Sigmoid colon (tissue), 7 donors: Measurements from ENCODE around the gene TAS1R1. TPM values are rescaled to one million over a fixed set of nuclear protein-coding genes. Genes with fewer than 3 reads are reported as not detected.

Experiments
- DNase-seq: peaks from one replicate; pipeline ENCODE4 v3.0.0-alpha.2; 2019
- H3K27ac ChIP-seq, 4 donors: fragments of 200-600 bp; sonication (generic); one replicate each; pipeline ENCODE4 v1.5.1; 2016 to 2019; ENCODE audit warnings: mild to moderate bottlenecking in 1 of 4
- H3K27me3 ChIP-seq, 3 donors: fragments of 200-600 bp; sonication (generic); one replicate each; pipeline ENCODE4 v1.5.1; 2019; ENCODE audit warnings: mild to moderate bottlenecking in 1 of 3
- H3K36me3 ChIP-seq, 4 donors: fragments of 200-600 bp; sonication (generic); one replicate each; pipeline ENCODE4 v1.5.1; 2016 to 2019
- H3K4me1 ChIP-seq, 4 donors: fragments of 200-600 bp; sonication (generic); one replicate each; pipeline ENCODE4 v1.5.1; 2017 to 2019
- H3K4me3 ChIP-seq, 4 donors: fragments of 200-600 bp; sonication (generic); one replicate each; pipeline ENCODE4 v1.5.1; 2017 to 2019; ENCODE audit warnings: mild to moderate bottlenecking in 2 of 4, moderate library complexity in 1 of 4
- H3K9me3 ChIP-seq, 4 donors: fragments of 200-600 bp in 3 of 4; sonication (generic) in 3 of 4; one replicate each; pipeline versions ENCODE4 v1.5.1 to v1.6.1; 2013 to 2019
- EP300 ChIP-seq, 4 donors: sonication (generic); formaldehyde crosslinking; IDR thresholded peaks; one replicate each; pipeline ENCODE4 v1.6.1; 2017; ENCODE audit warnings: antibody characterized with exemption in 4 of 4
- POLR2A ChIP-seq, 2 donors: fragments of 450-650 bp; IDR thresholded peaks; one replicate each; pipeline ENCODE4 v1.6.1; 2016; ENCODE audit warnings: antibody characterized with exemption in 2 of 2, mild to moderate bottlenecking in 2 of 2, moderate library complexity in 2 of 2
- POLR2AphosphoS5 ChIP-seq, 4 donors: sonication (generic); formaldehyde crosslinking; IDR thresholded peaks; one replicate each; pipeline ENCODE4 v1.6.1; 2017; ENCODE audit warnings: antibody characterized with exemption in 4 of 4
- WGBS, 2 donors: extraction: QIAGEN DNeasy Blood & Tissue Kit; methylation state at CpG; one replicate each; pipeline ENCODE4 v1.1.7; 2013; 5-methylcytosine and 5-hydroxymethylcytosine counted together
- intact Hi-C: fragments of 100-400 bp; cut with DNase I; formaldehyde crosslinking; loops from one replicate; pipeline ENCODE4 v1.15.1; 2023
- polyA plus RNA-seq, 3 donors: library from polyadenylated mRNA; stranded (reverse); fragments of 200-250 nt; gene quantifications; one replicate each; pipeline ENCODE4 v1.2.3, GENCODE V29; 2013
- total RNA-seq, 4 donors: library from RNA; depleted of rRNA; stranded (reverse); fragments of >200 nt; gene quantifications; one replicate each; pipeline ENCODE4 v1.1.0, GENCODE V29; 2016
- TF ChIP-seq, protein P1 (sequence below), 4 experiments: fragments of 450-650 bp in 3 of 4; fragments of 200-600 bp in 1 of 4; IDR thresholded peaks; one replicate each; pipeline ENCODE4 v1.5.1; 2016 to 2019; ENCODE audit warnings: antibody characterized with exemption in 4 of 4, mild to moderate bottlenecking in 3 of 4, moderate library complexity in 2 of 4
- donor health status: healthy with polysubstance abuse.
- donor health status: Bipolar disorder and iron deficiency.
- donor health status: healthy.

TAS1R1 gene
- total and polyA plus RNA-seq, 7 donors = 0.10 to 0.36 TPM; not detected in 5

DNA sequence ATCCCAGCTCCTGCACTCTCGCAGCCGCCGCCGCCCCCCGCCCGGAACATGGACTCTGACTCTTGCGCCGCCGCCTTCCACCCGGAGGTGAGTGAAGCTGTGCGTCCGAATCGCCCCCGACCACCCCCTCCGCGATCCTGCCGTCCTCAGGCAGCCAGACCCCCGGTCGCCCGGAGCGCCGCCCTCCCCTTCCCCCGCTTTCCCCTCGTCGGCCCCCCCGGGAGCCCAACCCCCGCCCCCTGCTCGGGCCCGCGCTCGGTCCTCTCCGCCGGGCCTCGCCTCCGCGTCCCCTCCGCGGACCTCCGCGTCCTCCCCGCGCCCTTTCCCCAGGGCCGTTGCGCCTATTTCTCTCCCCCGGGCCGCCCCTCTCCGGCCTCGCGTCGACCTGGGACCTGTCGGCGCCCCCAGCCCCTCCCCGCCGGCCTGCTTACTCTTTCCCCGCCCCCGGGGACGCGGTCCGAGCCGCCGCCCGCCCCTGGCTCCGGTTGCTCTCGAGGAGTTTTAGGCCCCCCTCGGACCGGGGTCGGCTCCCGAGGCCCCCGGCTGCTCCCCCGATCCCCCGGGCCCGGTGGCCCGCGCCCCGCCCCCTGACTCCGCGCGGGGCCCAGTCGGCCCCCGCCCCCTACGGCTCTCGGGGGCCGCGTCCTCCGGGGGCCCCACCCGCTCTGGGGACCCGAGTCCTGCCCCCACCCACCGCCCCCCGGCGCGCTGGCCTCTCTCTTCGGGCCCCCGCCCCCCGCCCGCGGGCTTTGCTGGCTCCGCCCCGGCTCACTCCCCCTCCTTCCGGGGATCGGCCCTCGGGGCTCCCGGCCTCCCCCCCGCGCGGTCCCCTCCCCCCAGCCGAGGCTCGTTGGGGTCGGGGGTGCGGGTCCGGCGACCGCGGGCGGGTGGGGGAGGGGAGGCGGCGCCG is 59.2 kb downstream of the TAS1R1 start:
- DNase-seq = peak; percentile 82
- H3K4me3 ChIP-seq = peak overlapping the region; percentile 96 to 100 (median 100)
- 1 to 2% methylated on average over 117 of the region's 117 CpGs for WGBS, 2 donors
- H3K36me3 ChIP-seq = peaks cover under 1 to 19% (median 3%) of the 10 kb centered on the region in 4 donors
- intact Hi-C loops = loop anchor here (10.0 kb wide), 1 partner anchor 171 kb away; the partner anchor contains the start of gene CAMTA1
- no peaks in the 10 kb centered on the region for H3K9me3 ChIP-seq
- no peak for TF ChIP-seq EP300 (IDR thresholded peaks at IDR 0.05)
- TF ChIP-seq POLR2AphosphoS5 (IDR thresholded peaks at IDR 0.05) = no peak
- TF ChIP-seq, protein P1, sequence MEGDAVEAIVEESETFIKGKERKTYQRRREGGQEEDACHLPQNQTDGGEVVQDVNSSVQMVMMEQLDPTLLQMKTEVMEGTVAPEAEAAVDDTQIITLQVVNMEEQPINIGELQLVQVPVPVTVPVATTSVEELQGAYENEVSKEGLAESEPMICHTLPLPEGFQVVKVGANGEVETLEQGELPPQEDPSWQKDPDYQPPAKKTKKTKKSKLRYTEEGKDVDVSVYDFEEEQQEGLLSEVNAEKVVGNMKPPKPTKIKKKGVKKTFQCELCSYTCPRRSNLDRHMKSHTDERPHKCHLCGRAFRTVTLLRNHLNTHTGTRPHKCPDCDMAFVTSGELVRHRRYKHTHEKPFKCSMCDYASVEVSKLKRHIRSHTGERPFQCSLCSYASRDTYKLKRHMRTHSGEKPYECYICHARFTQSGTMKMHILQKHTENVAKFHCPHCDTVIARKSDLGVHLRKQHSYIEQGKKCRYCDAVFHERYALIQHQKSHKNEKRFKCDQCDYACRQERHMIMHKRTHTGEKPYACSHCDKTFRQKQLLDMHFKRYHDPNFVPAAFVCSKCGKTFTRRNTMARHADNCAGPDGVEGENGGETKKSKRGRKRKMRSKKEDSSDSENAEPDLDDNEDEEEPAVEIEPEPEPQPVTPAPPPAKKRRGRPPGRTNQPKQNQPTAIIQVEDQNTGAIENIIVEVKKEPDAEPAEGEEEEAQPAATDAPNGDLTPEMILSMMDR (IDR thresholded peaks at IDR 0.05) = no peak
- TF ChIP-seq POLR2A (IDR thresholded peaks at IDR 0.05) = no peak
- peaks cover 0 to 58% (median 49%) of the 10 kb centered on the region in 4 donors for H3K4me1 ChIP-seq
- H3K27me3 ChIP-seq = no peaks in the 10 kb centered on the region
- H3K27ac ChIP-seq = peak overlapping the region; percentile 99 to 100 (median 99)

DNA sequence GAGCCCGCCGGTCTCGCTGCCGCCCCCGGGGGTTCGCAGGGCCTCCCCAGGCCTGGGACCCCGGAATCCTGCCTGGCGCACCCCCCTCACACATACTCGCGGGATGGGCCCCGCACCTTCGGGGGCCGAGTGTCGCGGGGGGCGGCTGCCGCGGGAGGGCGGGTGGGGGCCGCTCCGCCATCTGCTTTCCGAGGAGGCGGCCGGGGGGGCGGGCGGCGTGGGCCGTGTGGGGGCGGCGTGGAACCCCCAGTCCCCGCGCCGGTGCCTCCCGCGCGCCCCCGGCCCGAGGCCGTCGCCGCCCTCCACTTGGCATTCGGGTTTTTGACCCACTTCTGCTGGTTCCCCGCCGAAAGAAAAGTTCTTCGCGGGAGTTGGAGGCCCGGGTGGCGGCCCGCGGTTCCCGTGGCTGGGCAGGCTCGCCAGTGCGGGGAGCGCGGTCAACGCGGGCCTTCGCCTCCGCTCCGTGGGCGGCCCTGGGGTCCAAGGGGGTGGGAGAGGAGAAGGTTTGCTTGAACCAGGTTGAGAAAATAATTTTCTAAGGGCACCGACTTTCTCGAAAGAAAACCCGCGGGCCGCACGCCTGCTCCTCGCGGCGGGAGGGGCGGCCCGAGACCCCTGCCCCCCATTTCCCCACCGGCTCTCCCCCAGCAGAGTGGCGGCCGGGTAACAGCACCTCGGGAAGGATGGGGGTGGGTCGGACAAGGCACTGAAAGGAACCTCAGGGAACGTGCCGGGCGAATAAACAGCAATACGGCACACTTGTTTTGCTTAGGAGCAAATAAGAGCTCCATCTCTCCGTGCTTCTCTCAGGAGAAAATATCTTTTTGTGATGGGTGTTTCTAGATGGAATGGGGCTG is 60.0 kb downstream of the TAS1R1 start:
- intact Hi-C loops = loop anchor here (10.0 kb wide), 1 partner anchor 170 kb away; the partner anchor contains the start of gene CAMTA1
- Histone ChIP-seq H3K27me3 (no peaks in the 10 kb centered on the region), H3K36me3 (peaks cover 9 to 28% (median 12%) of the 10 kb centered on the region in 4 donors), H3K9me3 (no peaks in the 10 kb centered on the region), H3K27ac (peak overlapping the region; percentile 99 to 100 (median 99)), H3K4me3 (peak overlapping the region; percentile 96 to 100 (median 100)), H3K4me1 (peaks cover 0 to 49% (median 42%) of the 10 kb centered on the region in 4 donors)
- WGBS, 2 donors = 2% methylated on average over 82 of the region's 82 CpGs
- DNase-seq = peak; percentile 70
- TF ChIP-seq, protein P1 (IDR thresholded peaks at IDR 0.05) = no peak
- no peak for TF ChIP-seq POLR2A (IDR thresholded peaks at IDR 0.05)
- no peak for TF ChIP-seq POLR2AphosphoS5 (IDR thresholded peaks at IDR 0.05)
- no peak for TF ChIP-seq EP300 (IDR thresholded peaks at IDR 0.05)

GRCh38 chr1:6619045-6619444 is 63.9 kb downstream of the TAS1R1 start:
- Histone ChIP-seq H3K27me3 (no peaks in the 10 kb centered on the region), H3K27ac (peak overlapping the region in 1 of 4 donors; percentile 1), H3K4me3 (no peak overlapping the region), H3K36me3 (peaks cover 24 to 63% (median 33%) of the 10 kb centered on the region in 4 donors), H3K4me1 (peaks cover 0 to 41% (median 39%) of the 10 kb centered on the region in 4 donors), H3K9me3 (no peaks in the 10 kb centered on the region)
- no peak for TF ChIP-seq EP300 (IDR thresholded peaks at IDR 0.05)
- TF ChIP-seq POLR2A (IDR thresholded peaks at IDR 0.05) = no peak
- TF ChIP-seq, protein P1 (IDR thresholded peaks at IDR 0.05) = no peak
- no peak for TF ChIP-seq POLR2AphosphoS5 (IDR thresholded peaks at IDR 0.05)
- intact Hi-C loops = loop anchor here (10.0 kb wide), 1 partner anchor 166 kb away; the partner anchor contains the start of gene CAMTA1
- WGBS, 2 donors = 94 to 95% methylated on average over 4 of the region's 4 CpGs
- no peak for DNase-seq
